Measurements from ENCODE around the gene SUGCT.

SUGCT gene

DNA sequence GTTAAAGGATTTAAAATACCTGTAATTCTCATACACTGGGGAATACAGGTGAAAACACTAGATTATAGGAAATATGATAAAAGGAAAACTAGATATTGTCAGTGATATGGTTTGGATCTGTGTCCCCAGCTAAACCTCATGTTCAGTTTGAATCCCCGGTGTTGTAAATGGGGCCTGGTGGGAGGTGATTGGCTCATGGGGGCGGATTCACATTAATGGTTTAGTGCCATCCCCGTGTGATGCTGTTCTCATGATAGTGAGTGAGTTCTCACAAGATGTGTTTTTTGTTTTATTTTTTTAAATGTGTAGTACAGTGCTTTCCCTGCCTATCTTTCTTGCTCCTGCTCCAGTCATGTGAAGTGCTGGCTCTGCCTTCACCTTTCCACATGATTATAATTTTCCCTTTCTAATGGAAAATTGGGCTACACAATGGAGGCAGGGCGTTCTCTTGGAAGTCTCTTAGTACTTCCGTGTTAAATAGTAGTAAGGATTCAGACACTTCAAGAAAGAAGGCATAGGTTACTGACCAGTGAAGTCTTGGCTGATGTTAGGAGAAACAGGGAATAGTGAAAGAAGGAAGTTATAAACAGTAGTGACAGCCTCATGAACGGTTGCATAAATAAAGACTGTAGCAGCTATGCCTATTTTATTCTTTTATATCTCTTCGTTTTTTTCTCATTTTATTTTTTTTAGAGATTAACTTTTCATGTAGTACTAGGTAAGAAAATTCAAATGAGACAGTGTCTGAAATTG lies 386.4 kb downstream of the SUGCT start:
- Mint-ChIP-seq H3K9me3 (no peaks in the 10 kb centered on the region), H3K27me3 (no peaks in the 10 kb centered on the region), H3K4me1 (no peaks in the 10 kb centered on the region), H3K27ac (no peak overlapping the region), H3K4me3 (no peak overlapping the region), H3K36me3 (no peaks in the 10 kb centered on the region)
- ATAC-seq: no peak

DNA sequence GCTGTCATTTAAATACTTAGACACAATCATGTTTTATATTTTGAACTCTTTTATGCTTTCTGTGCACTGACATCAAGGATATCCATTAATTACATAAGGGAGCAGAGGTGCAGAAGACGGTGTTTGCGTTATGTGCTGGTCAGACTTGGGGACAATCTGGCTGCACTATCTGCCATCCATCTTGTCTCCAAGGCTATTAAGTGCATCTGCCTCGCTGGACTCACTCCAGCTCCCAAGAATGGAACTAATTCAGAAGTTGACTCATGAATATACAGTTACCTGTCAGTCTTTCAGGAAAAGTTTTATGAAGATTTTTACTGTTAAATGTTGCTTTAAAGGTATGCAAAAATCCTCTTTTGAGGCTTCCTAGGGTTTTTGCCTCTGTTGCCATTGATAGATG lies 391.0 kb downstream of the SUGCT start:
- Mint-ChIP-seq H3K9me3 (no peaks in the 10 kb centered on the region), H3K36me3 (no peaks in the 10 kb centered on the region), H3K27ac (no peak overlapping the region), H3K4me1 (no peaks in the 10 kb centered on the region), H3K4me3 (no peak overlapping the region), H3K27me3 (no peaks in the 10 kb centered on the region)
- no peak for ATAC-seq

DNA sequence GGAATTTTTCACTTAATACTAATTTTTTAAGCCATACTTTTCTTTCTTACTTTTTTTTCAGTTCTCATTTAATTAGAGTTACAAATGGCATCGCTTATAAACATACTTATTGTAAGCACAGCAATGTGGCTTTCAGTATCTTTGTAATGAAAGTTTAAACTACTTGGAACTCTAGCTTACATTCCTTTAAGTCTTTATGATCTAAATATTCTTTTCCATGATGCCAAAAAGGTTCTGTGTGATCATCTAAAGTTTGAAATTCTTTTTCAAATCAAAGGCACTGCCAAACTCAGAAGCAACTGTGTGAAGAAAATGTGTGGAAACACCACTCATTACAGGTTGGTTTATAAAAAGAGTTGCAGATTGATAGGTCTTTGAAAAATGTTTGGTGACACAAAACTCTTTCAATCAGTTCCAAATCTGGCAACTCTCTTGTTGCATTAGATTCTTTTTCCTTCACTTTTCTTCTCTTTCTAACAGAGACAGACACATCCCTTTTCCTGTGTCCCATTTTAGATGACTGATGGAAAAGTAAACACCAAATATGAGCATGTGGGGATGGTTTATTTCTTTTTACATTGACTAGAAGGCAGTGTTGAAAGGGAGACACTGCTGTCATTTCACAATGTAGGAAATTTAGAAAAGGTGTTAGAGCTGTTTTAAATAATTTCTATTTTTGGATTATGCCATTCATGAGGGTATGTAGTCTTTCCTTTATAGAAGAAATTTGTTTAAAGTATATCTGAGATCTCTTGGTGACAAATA lies 392.3 kb downstream of the SUGCT start:
- no peaks in the 10 kb centered on the region for H3K27me3 Mint-ChIP-seq
- H3K4me1 Mint-ChIP-seq: no peaks in the 10 kb centered on the region
- no peak for ATAC-seq
- H3K36me3 Mint-ChIP-seq: no peaks in the 10 kb centered on the region
- H3K9me3 Mint-ChIP-seq: no peaks in the 10 kb centered on the region
- H3K27ac Mint-ChIP-seq: no peak overlapping the region
- H3K4me3 Mint-ChIP-seq: no peak overlapping the region

DNA sequence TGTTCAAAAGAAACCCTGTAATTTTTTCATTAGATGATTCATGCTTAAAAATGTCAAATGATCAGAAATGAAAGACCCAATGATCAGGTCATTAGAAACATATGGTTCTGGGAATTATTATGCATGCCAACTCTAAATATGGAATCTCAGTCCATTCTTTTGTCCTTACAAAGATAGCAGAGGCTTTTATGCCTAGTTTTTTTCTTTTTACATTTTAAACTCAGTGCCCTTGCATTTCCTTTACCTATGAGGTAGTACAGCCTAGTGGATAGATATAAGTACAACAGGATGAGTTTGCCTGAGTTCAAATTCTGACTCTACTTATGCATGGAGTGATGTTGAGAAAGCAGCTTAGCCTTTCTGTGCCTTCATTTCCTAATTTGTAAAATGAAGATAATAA lies 392.9 kb downstream of the SUGCT start:
- Mint-ChIP-seq H3K27me3 (no peaks in the 10 kb centered on the region), H3K36me3 (no peaks in the 10 kb centered on the region), H3K27ac (no peak overlapping the region)

GRCh38 chr7:40530292-40530691 lies 395.5 kb downstream of the SUGCT start:
- no peak overlapping the region for H3K4me3 Mint-ChIP-seq
- H3K27ac Mint-ChIP-seq: no peak overlapping the region
- no peaks in the 10 kb centered on the region for H3K9me3 Mint-ChIP-seq
- ATAC-seq: no peak
- H3K4me1 Mint-ChIP-seq: no peaks in the 10 kb centered on the region
- no peaks in the 10 kb centered on the region for H3K36me3 Mint-ChIP-seq
- no peaks in the 10 kb centered on the region for H3K27me3 Mint-ChIP-seq

More for the DNA sequence above, 392.9 kb downstream of the SUGCT start:
- H3K4me1 Mint-ChIP-seq: no peaks in the 10 kb centered on the region
- ATAC-seq: no peak
- H3K4me3 Mint-ChIP-seq: no peak overlapping the region
- no peaks in the 10 kb centered on the region for H3K9me3 Mint-ChIP-seq

GRCh38 chr7:40531956-40532355 lies 397.2 kb downstream of the SUGCT start:
- no peak for ATAC-seq
- Mint-ChIP-seq H3K9me3 (no peaks in the 10 kb centered on the region), H3K27ac (no peak overlapping the region)

GRCh38 chr7:40535678-40536077 lies 400.9 kb downstream of the SUGCT start:
- Mint-ChIP-seq H3K36me3 (no peaks in the 10 kb centered on the region), H3K27ac (no peak overlapping the region), H3K4me3 (no peak overlapping the region), H3K4me1 (no peaks in the 10 kb centered on the region), H3K9me3 (no peaks in the 10 kb centered on the region), H3K27me3 (no peaks in the 10 kb centered on the region)
- ATAC-seq: no peak

More at GRCh38 chr7:40531956-40532355, 397.2 kb downstream of the SUGCT start:
- Mint-ChIP-seq H3K4me3 (no peak overlapping the region), H3K27me3 (no peaks in the 10 kb centered on the region), H3K4me1 (no peaks in the 10 kb centered on the region), H3K36me3 (no peaks in the 10 kb centered on the region)

GRCh38 chr7:40536421-40536820 lies 401.6 kb downstream of the SUGCT start:
- no peaks in the 10 kb centered on the region for H3K4me1 Mint-ChIP-seq
- no peak overlapping the region for H3K4me3 Mint-ChIP-seq
- no peaks in the 10 kb centered on the region for H3K9me3 Mint-ChIP-seq
- no peaks in the 10 kb centered on the region for H3K27me3 Mint-ChIP-seq
- no peak overlapping the region for H3K27ac Mint-ChIP-seq
- no peaks in the 10 kb centered on the region for H3K36me3 Mint-ChIP-seq
- no peak for ATAC-seq

DNA sequence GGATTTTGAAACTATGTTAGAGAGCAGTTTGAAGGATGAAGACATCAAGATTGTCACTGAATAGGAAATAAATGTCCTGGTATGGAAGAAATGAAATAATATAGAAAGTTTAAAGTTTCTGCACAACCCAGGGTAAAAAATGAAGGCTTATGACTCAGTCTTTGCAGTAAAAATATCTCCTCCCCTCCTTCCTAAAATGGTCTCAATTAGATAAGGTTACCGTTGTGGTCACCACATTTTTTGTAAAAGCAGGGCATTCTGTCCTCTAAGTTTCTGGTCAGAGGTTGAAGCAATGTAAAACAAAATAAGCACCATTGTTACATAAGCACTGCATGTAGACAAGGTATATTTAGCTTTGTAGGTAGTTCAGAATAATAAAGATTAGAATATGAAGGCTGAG lies 403.5 kb downstream of the SUGCT start:
- Mint-ChIP-seq H3K27ac (no peak overlapping the region), H3K4me3 (no peak overlapping the region), H3K4me1 (no peaks in the 10 kb centered on the region), H3K9me3 (no peaks in the 10 kb centered on the region), H3K27me3 (no peaks in the 10 kb centered on the region), H3K36me3 (no peaks in the 10 kb centered on the region)
- ATAC-seq: no peak

DNA sequence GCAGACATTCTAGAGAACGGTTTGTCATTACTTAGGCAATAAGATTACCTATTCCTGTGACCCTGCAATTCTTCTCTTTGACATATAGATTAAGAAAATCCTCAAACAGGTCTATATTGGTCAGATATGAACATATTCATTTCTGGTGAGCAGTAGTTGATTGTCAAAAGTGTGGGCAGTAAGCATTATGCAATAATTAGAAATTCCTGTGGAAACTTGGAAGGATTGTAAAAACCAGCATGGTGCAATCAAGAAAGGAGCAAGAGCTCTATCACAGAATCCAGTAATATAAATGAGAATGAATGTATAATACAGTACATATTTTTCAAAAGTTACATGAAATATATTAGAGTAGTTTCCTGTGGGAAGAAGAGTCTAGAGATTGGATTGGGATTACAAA lies 406.5 kb downstream of the SUGCT start:
- H3K27me3 Mint-ChIP-seq: no peaks in the 10 kb centered on the region
- no peak overlapping the region for H3K27ac Mint-ChIP-seq
- no peaks in the 10 kb centered on the region for H3K9me3 Mint-ChIP-seq
- H3K36me3 Mint-ChIP-seq: no peaks in the 10 kb centered on the region
- no peaks in the 10 kb centered on the region for H3K4me1 Mint-ChIP-seq
- H3K4me3 Mint-ChIP-seq: no peak overlapping the region
- no peak for ATAC-seq

DNA sequence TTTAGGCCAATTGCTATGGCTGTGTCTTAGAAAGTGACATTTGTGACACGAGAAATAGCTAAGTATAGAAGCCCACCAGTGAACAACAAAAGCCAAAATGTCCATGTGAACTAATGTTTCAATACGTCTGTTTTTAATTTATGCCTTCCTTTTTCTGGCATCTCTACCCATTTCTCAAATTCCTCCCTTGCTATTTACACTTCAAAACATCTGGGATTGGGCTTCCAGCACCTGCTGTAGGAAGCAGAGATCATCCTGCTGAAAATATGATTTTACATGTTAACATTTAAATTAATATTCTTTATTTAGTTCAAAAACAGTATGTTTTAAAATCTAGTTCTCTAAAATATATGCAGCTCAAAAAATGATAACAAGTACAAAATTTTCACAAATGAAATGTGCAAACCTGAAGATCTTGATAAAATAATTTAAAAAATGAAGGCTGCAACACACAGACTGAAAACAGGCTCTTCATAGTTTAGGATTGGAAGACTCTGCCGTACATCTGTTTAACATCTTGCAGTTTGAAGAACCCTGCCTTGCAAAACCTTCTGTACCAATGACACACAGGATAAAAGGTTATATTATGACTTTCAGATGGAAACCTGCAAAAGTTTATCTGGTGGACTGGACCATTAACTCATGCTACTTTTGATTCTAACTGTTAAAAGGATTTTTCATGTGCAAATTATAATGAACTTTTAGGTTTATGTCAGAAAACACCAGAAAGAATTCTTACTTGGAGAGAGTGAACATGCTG lies 408.4 kb downstream of the SUGCT start:
- no peaks in the 10 kb centered on the region for H3K36me3 Mint-ChIP-seq
- H3K27ac Mint-ChIP-seq: no peak overlapping the region
- H3K4me1 Mint-ChIP-seq: no peaks in the 10 kb centered on the region
- no peak overlapping the region for H3K4me3 Mint-ChIP-seq
- no peaks in the 10 kb centered on the region for H3K9me3 Mint-ChIP-seq
- no peak for ATAC-seq
- no peaks in the 10 kb centered on the region for H3K27me3 Mint-ChIP-seq

DNA sequence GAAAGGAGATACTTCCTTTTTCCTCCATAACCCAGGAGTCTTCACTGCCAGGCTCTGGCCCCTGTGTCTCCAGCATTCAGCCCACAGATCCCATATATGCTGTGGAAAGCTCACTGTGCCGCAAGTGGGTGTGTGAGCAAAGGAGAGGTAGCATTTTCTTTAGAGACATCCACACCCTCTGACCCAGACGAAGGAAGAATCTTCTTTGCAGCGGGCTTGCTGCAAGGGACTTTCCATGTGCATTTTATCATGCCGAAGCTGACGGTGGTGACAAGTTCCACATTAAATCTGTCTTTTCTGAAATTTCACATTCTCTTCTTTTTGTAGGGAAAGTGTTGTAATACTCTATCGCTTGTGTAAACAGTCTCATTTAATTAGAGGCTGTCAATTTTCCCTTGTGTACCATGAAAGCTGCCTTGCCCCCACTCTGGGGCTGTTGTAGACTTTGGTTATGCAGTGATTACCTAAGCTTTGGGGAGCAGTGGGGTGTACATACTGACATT lies 409.5 kb downstream of the SUGCT start:
- Mint-ChIP-seq H3K4me1 (no peaks in the 10 kb centered on the region), H3K27ac (no peak overlapping the region), H3K4me3 (no peak overlapping the region), H3K9me3 (no peaks in the 10 kb centered on the region), H3K36me3 (no peaks in the 10 kb centered on the region), H3K27me3 (no peaks in the 10 kb centered on the region)
- no peak for ATAC-seq

DNA sequence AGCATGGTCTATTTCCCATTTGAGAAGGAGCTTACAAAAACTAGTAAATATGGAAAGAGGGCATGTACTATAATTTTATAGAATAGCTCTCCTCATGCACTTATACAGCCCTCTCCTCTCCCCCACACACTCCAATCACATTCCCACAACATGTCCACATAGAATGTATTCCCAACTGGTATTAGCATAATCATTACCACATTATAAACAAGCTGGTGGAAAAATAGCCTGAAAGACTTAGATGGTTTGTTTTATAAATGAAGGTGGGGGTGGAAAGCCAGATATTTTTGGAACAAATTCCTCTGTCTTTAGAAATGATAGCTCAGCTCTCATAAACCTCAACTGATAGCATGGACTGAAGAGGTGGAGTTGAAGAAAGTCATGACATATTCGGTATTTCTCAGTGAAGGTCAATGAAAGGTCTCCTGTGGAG lies 410.1 kb downstream of the SUGCT start:
- no peak for ATAC-seq
- no peak overlapping the region for H3K4me3 Mint-ChIP-seq
- no peaks in the 10 kb centered on the region for H3K27me3 Mint-ChIP-seq
- no peaks in the 10 kb centered on the region for H3K4me1 Mint-ChIP-seq
- no peaks in the 10 kb centered on the region for H3K9me3 Mint-ChIP-seq
- H3K27ac Mint-ChIP-seq: no peak overlapping the region
- no peaks in the 10 kb centered on the region for H3K36me3 Mint-ChIP-seq

GRCh38 chr7:40545739-40546138 lies 410.9 kb downstream of the SUGCT start:
- H3K36me3 Mint-ChIP-seq: no peaks in the 10 kb centered on the region
- H3K9me3 Mint-ChIP-seq: no peaks in the 10 kb centered on the region
- no peak overlapping the region for H3K4me3 Mint-ChIP-seq
- no peak for ATAC-seq
- no peak overlapping the region for H3K27ac Mint-ChIP-seq
- H3K27me3 Mint-ChIP-seq: no peaks in the 10 kb centered on the region
- no peaks in the 10 kb centered on the region for H3K4me1 Mint-ChIP-seq
